NCI-H146 (cell line): ENCODE measurements around the gene HTR4.
"Not testable (repeated sequence)": the region's sequence is repeated elsewhere in the genome, so short reads cannot be mapped to it uniquely, and the experiment has no call there.

Experiments used
- DNase-seq: peaks from one replicate; lab custom pipeline; 2025; lab: John Stamatoyannopoulos, UW

The HTR4 gene

GRCh38 chr5:148474025-148474511 is 180.3 kb downstream of the HTR4 start:
- DNase-seq: no peak

GRCh38 chr5:148471379-148471778 is 182.9 kb downstream of the HTR4 start:
- no peak for DNase-seq

- no peak for DNase-seq
Observed at GRCh38 chr5:148469501-148469935, 184.8 kb downstream of the HTR4 start.

- DNase-seq: not testable (repeated sequence)
Observed at GRCh38 chr5:148468746-148469145, 185.6 kb downstream of the HTR4 start.

- DNase-seq: no peak
Observed at GRCh38 chr5:148467958-148468357, 186.4 kb downstream of the HTR4 start.

- no peak for DNase-seq
Observed at GRCh38 chr5:148466236-148466580, 188.1 kb downstream of the HTR4 start.

GRCh38 chr5:148465381-148466235 is 188.7 kb downstream of the HTR4 start:
- no peak for DNase-seq

- DNase-seq: no peak
Observed at GRCh38 chr5:148459669-148460068, 194.7 kb downstream of the HTR4 start.

GRCh38 chr5:148458036-148458888 is 196.1 kb downstream of the HTR4 start:
- DNase-seq: no peak

- DNase-seq: peak; percentile 80
Observed at GRCh38 chr5:148457183-148457620, 197.1 kb downstream of the HTR4 start.

- DNase-seq: no peak
Observed at GRCh38 chr5:148455185-148455584, 199.1 kb downstream of the HTR4 start.

- DNase-seq: peak; percentile 1
Observed at GRCh38 chr5:148454576-148454975, 199.8 kb downstream of the HTR4 start.

- DNase-seq: no peak
Observed at GRCh38 chr5:148452499-148453193, 201.7 kb downstream of the HTR4 start.

GRCh38 chr5:148446611-148447010 is 207.7 kb downstream of the HTR4 start:
- DNase-seq: no peak

GRCh38 chr5:148445578-148445977 is 208.7 kb downstream of the HTR4 start:
- no peak for DNase-seq

- peak; percentile 28 for DNase-seq
Observed at GRCh38 chr5:148443998-148444397, 210.3 kb downstream of the HTR4 start.

GRCh38 chr5:148443241-148443640 is 211.1 kb downstream of the HTR4 start:
- DNase-seq: no peak

- no peak for DNase-seq
Observed at GRCh38 chr5:148438933-148439332, 215.4 kb downstream of the HTR4 start.

GRCh38 chr5:148437249-148437648 is 217.1 kb downstream of the HTR4 start:
- DNase-seq: no peak

GRCh38 chr5:148436029-148436428 is 218.3 kb downstream of the HTR4 start:
- no peak for DNase-seq

GRCh38 chr5:148433826-148434225 is 220.5 kb downstream of the HTR4 start:
- DNase-seq: no peak
